GM10847 (cell line): Measurements from ENCODE around the gene MAGI2.

Source experiments
- POLR2A ChIP-seq: IDR thresholded peaks from 2 replicates; pipeline ENCODE4 v1.6.1; 2011; ENCODE audit not compliant: insufficient read length; ENCODE audit errors: extremely low read depth

The MAGI2 gene

GRCh38 chr7:79284211-79284610, 169.3 kb downstream of the MAGI2 start:
- no peak for TF ChIP-seq POLR2A

DNA sequence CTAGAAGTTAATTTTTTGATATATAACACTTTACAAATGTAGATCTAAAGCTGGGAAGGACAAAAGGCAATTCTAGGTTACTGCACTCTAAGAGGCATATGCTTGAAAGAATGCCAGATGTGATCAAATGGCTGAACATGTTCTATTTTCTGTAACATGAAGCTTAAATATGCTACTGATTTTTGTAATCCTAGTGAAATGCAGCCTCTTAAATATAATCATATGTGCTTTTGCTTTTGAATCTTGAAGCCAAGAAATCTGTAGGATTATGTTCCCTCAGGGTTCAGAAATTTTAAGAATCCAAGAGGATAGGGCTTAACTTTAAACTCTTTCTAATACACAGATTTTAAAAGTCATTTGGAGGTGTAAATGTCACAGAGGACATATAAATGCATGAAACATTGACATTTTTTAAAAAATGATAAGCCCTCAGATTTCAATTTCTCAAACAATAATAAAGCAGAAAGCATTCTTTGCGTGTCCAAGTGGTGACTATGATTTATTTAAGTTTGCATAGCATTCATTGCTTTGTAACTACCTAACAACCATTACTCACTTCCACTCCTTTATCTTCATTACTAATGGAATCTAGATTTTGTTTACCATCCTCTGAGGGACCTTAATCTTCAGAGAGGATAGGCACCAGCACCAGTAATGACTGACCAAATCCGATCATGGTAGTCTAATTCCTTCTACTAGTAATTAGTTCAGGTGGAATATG, 170.4 kb downstream of the MAGI2 start:
- no peak for TF ChIP-seq POLR2A

DNA sequence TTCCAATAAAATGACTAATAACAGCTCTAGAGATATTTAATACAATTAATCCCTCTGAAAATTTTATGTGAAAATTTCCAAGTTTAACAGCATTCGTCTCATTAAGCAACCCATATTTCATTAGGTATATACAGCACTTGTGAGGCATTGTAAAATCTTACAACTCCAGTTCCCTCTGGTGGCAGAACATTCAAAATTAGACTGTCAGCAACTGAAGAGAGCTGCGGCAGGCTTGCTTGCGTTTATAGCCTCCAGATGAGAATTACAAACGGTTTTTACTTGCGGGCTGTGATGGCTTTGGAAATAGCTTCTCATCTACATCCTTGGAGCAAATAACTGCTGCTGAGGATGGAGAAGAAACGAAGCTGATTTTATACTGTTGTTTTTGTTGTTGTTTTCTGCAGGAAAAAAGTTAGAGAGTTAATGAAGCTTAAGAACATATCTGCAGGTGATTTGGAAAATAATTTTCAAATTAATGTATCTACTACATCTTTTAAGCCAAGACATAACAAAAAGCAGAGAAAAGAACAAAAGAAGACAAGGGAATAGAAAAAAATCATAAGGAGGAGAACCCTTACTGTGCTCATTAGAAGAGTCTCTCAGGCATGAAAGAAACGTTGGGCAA, 171.3 kb downstream of the MAGI2 start:
- no peak for TF ChIP-seq POLR2A

- TF ChIP-seq POLR2A = no peak
Observed at GRCh38 chr7:79281426-79281825, 172.0 kb downstream of the MAGI2 start.

DNA sequence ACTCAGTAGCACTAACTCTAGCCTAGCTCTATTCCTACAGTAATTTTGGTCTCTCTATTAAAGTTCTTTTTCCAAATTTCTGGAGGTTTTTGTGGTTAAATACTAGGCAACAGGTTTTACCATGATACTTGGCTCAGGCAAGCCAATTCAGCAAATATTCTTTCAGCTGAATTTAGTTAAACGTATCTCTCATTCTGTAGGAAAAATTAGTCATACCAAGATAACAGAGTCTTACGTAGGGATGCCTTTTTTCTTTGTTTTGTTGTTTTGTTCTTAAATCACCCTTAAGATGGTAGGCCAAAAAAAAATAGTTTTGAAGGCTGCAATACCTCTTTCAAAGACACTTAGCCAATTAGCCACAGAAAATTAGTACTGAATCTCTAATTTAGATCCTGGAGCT, 180.5 kb downstream of the MAGI2 start:
- no peak for TF ChIP-seq POLR2A

- no peak for TF ChIP-seq POLR2A
Observed at GRCh38 chr7:79272066-79272669, 181.3 kb downstream of the MAGI2 start.

GRCh38 chr7:79268730-79269129, 184.7 kb downstream of the MAGI2 start:
- TF ChIP-seq POLR2A = no peak

- no peak for TF ChIP-seq POLR2A
Observed at GRCh38 chr7:79258826-79259225, 194.6 kb downstream of the MAGI2 start.

DNA sequence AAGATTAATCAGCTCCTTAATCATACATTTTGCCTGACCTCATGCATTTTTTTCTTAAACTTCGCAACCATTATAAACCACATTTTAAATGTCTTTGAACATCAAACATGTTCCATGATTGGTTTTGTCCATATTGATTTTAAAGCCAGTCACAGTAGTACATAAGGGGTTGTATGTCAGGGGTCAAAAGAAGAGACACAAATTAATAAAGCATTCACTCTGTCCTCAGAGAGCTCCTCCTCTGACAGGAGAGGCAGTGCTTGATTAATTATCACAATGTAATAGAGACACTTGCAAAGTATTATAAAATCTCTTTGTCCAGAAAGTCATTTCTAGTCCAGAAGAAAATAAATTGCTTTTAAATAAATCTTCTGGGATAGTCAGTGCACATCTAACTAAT, 195.5 kb downstream of the MAGI2 start:
- TF ChIP-seq POLR2A = no peak

DNA sequence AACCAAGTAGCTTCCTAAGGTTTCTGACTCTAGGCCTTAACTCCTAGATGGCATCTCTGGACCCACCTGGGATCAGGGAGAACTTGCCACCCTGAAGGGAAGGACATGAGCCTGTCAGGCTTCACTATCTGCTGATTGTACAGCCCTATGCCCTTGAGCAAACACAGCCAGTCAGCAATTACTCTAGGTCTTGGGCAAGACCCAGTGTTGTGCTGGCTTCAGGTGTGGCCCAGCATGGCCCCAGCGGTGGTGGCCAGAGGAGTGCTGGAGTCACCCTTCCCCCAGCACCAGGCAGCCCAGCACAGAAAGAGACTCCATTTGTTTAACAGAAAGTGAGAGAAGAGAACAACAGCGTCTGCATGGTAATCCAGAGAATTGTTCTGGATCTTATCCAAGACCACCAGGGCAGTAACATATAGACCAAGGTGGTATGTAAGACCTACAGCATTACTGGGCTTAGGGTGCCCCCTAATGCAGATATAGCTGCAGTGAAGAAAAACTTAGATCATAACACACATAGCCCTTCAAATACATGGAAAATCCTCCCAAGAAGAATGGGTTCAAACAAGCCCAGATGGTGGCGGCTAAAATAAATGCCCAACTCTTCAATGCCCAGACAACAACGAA, 207.7 kb downstream of the MAGI2 start:
- no peak for TF ChIP-seq POLR2A

DNA sequence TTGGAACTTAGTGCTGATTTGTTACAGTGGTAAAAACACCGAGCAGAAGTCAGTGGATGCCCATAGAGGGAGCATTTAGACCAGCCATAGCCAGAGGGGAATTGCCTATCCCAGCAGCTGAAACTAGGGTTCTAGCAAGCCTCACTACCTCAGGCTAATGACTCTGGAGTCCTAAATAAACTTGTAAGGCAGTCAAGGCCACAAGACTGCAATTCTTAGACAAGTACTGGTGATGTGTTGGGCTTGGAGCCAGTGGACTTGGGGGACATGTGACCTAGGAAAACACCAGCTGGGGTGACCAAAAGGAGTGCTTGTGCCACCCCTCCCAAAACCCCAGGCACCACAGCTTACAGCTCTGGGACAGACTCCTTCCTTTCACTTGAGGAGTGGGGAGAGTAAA, 209.0 kb downstream of the MAGI2 start:
- TF ChIP-seq POLR2A = no peak

GRCh38 chr7:79241288-79242060, 212.0 kb downstream of the MAGI2 start:
- no peak for TF ChIP-seq POLR2A

DNA sequence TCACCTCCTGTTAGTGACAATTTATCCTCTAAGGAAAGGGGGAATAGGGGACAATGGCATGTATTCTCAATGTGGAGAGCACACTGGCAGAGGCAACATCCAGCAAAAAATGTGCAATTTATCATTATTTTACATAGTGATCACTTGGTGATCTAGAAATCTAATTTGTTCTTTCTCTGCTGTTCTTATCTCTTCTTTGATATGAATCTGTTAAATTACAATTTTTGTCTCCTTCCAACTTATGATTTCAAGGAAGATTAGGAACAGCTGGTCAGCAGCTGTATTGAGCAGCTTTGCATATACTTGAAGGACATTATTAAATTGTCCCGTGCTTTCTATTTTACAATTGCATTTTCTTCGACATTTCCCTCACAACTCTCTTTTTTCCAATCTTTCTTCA, 213.1 kb downstream of the MAGI2 start:
- TF ChIP-seq POLR2A = no peak

DNA sequence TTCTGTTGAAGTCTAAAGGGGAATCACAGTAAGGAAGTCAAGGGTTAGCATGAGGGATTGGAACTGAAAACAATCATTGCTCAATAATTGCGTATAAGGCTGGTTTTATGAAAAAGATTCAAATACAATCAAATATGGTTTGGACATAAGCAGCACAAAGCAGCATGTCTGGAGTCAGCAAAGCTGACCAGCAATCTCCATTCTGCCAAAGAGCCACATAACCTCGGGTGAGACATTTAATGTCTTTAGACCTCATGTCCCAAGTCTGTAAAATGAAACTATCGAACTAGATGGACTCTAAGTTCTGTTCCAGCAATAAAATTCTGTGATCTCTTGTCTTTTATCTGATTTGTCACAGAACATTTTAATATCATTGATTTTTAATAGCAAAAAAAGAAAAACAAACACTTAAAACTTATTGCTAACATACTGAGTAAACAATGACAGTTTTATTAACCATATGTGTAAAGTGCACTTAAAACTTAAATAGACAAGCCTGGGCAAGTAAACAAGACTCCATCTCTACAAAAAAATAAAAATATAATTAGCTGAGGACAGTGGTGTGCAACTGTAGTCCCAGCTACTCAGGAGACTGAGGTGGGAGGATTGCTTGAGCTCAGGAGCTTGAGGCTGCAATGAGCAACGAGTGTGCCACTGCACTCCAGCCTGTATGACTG, 217.0 kb downstream of the MAGI2 start:
- TF ChIP-seq POLR2A = no peak

DNA sequence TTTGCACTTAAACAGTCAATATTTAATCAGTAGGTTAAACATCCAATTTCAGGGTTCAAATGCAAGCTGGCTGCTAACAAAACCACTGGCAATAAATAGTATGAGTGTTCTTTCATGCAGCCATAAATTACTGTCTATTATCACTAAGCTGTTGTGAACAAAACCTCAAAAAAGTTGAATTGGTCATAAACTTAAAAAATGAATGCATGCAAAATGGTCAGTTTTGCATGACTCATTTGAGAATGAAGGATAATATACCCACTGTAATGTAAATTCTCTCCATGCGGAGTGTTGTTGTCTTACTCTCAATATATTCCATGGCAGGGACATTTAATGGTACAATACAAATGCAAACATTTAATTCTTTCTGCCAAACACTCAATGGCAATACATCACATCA, 226.4 kb downstream of the MAGI2 start:
- no peak for TF ChIP-seq POLR2A
